Activated B cell treated with CpG ODN at 0.5 μM for 24 hours (primary cell): ENCODE results near the gene IGFLR1. TPM values are rescaled to one million over a fixed set of nuclear protein-coding genes. Genes with fewer than 3 reads are reported as not detected.

Source experiments
- ATAC-seq: fragments of 200-7000 bp; cut with Tn5 transposase; one replicate; pipeline ENCODE4 v1.10.0; 2021; ENCODE audit warnings: low read depth, mild to moderate bottlenecking, moderate library complexity
- CTCF ChIA-PET: fragments of 350-600 bp; sonication (Branson Sonifier 250); formaldehyde crosslinking; loops from one replicate; lab custom pipeline; 2021; ENCODE audit warnings: antibody characterized with exemption; lab: Charles Lee
- POLR2A ChIA-PET: fragments of 350-600 bp; sonication (Branson Sonifier 250); formaldehyde crosslinking; loops from one replicate; lab custom pipeline; 2021; ENCODE audit warnings: antibody characterized with exemption; lab: Charles Lee
- DNase-seq: peaks from one replicate; pipeline ENCODE4 v3.0.0; 2022
- H3K27ac Mint-ChIP-seq: one replicate; pipeline ENCODE4 v1.8.0; 2020; ENCODE audit warnings: mixed read lengths
- H3K27me3 Mint-ChIP-seq: one replicate; pipeline ENCODE4 v1.8.0; 2021; ENCODE audit warnings: mixed read lengths
- H3K36me3 Mint-ChIP-seq: one replicate; pipeline ENCODE4 v1.8.0; 2021; ENCODE audit warnings: low read depth, mixed read lengths
- H3K4me1 Mint-ChIP-seq: one replicate; pipeline ENCODE4 v1.8.0; 2021; ENCODE audit warnings: mixed read lengths
- H3K4me3 Mint-ChIP-seq: one replicate; pipeline ENCODE4 v1.8.0; 2020; ENCODE audit warnings: mild to moderate bottlenecking, mixed read lengths
- H3K9me3 Mint-ChIP-seq: one replicate; pipeline ENCODE4 v1.8.0; 2020; ENCODE audit warnings: mixed read lengths
- CTCF ChIP-seq: fragments of 200-600 bp; IDR thresholded peaks from one replicate; pipeline ENCODE4 v1.8.0; 2022; ENCODE audit warnings: antibody characterized with exemption, mild to moderate bottlenecking
- intact Hi-C: fragments of 100-400 bp; cut with micrococcal nuclease; formaldehyde crosslinking; loops from one replicate; pipeline ENCODE4 v1.15.1; 2024
- total RNA-seq: library from RNA; stranded (reverse); gene quantifications from 2 replicates; pipeline ENCODE4 v1.2.3, GENCODE V29; 2022

Gene IGFLR1
- total RNA-seq, 1 donor from 2014 or later = 130 TPM

DNA sequence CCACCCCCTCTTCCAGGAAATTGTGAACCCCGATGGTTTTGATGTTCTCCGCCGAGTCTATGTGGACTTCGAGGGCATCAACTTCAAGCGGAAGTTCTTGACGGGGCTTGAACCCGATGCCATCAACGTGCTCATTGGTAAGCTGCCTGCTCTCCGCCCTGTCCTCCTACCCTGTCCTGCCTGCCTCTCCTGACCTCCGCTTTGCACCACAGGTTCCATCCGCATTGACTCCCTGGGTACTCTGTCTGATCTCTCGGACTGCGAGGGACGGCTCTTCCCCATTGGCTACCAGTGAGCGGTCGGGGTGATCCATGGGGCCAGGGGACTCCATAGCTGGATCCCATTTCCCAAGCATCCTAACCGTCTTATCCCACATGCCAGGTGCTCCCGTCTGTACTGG, 11.9 kb downstream of the IGFLR1 start:
- Mint-ChIP-seq H3K4me3 (no peak overlapping the region), H3K27ac (no peak overlapping the region), H3K4me1 (peaks cover 7% of the 10 kb centered on the region), H3K9me3 (no peaks in the 10 kb centered on the region), H3K36me3 (peaks cover 84% of the 10 kb centered on the region), H3K27me3 (no peaks in the 10 kb centered on the region)
- CTCF ChIA-PET = no interaction called here
- no peak for ATAC-seq
- intact Hi-C loops = no loop called here
- DNase-seq = no peak
- no peak for TF ChIP-seq CTCF
- POLR2A ChIA-PET = interaction anchor here (1.3 to 1.5 kb wide), 2 partner anchors 10 to 14 kb away, joined by 3 to 6 read pairs; no protein-coding TSS in a partner anchor

- peaks cover 84% of the 10 kb centered on the region for H3K36me3 Mint-ChIP-seq
- no peaks in the 10 kb centered on the region for H3K9me3 Mint-ChIP-seq
- no peaks in the 10 kb centered on the region for H3K27me3 Mint-ChIP-seq
- no peak overlapping the region for H3K27ac Mint-ChIP-seq
- CTCF ChIA-PET = no interaction called here
- ATAC-seq (no peak), DNase-seq (no peak)
- peaks cover 7% of the 10 kb centered on the region for H3K4me1 Mint-ChIP-seq
- POLR2A ChIA-PET = interaction anchor here (1.3 to 1.5 kb wide), 2 partner anchors 10 to 15 kb away, joined by 3 to 6 read pairs; no protein-coding TSS in a partner anchor
- no peak overlapping the region for H3K4me3 Mint-ChIP-seq
- no peak for TF ChIP-seq CTCF
- intact Hi-C loops = no loop called here
These were observed 12.5 kb downstream of the IGFLR1 start for GRCh38 chr19:35729763-35730162.

DNA sequence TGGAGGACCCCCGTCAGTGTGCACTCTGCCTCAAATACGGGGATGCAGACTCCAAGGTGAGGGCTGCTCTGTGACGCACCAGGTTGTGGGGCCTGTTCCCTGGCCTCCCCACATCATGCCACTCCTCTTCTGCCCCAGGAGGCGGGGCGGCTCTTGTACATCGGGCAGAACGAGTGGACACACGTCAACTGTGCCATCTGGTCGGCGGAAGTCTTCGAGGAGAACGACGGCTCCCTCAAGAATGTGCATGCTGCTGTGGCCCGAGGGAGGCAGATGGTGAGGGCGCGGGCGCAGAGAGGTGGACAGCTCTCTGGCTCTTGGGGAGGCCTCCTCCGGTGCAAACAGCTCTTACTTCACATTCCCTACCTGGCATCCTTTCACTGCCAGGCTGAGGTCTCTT, 13.2 kb downstream of the IGFLR1 start:
- DNase-seq = no peak
- peaks cover 5% of the 10 kb centered on the region for H3K4me1 Mint-ChIP-seq
- H3K27ac Mint-ChIP-seq = no peak overlapping the region
- ATAC-seq = no peak
- ChIA-PET POLR2A (interaction anchor here (2.2 kb wide), 1 partner anchor 12 kb away, joined by 7 read pairs; no protein-coding TSS in a partner anchor), CTCF (no interaction called here)
- H3K27me3 Mint-ChIP-seq = no peaks in the 10 kb centered on the region
- no peaks in the 10 kb centered on the region for H3K9me3 Mint-ChIP-seq
- TF ChIP-seq CTCF = no peak
- intact Hi-C loops = no loop called here
- H3K4me3 Mint-ChIP-seq = no peak overlapping the region
- peaks cover 84% of the 10 kb centered on the region for H3K36me3 Mint-ChIP-seq

DNA sequence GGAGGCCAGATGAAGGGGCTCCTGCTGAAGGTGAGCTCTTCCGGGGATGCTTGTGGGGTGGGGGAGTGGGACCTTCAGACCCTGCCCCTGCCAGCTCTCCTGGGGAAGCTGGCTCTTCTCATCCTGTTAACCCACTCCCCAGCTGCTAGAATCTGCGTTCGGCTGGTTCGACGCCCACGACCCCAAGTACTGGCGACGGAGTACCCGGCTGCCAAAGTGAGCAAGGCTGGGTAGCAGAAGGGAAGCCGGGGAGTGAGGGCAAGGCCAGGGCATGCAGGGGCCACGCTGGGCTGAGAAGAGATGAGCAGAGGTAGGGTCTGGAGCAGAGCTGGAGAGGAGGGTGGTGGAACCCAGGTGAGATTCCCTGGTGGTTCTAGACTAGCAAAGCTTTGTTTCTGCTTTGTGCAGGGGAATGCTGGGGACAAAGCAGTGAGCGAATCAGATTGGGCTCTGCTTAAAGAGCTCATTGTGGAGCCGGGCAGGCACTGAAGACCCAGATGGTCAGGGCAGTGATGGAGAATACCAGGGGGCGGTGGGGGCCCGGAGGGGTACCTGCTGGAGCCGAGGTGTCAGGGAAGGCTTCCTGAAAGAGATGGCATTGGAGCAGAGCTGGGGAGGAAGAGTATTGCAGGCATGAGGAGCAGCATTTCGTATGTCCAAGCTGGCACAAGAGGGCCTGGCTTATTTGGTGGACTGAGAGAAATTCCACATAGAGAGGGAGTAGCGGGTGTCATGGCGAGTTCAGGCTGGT, 14.1 kb downstream of the IGFLR1 start:
- H3K4me1 Mint-ChIP-seq = no peaks in the 10 kb centered on the region
- POLR2A ChIA-PET = interaction anchor here (0.6 to 2.5 kb wide), 5 partner anchors 10 to 185 kb away, joined by 3 to 8 read pairs (median 6); partner anchors contain the start of genes IGFLR1 and KMT2B

More for the DNA sequence above, 14.1 kb downstream of the IGFLR1 start:
- intact Hi-C loops = no loop called here
- Mint-ChIP-seq H3K4me3 (no peak overlapping the region), H3K27ac (no peak overlapping the region), H3K36me3 (peaks cover 83% of the 10 kb centered on the region), H3K27me3 (no peaks in the 10 kb centered on the region), H3K9me3 (no peaks in the 10 kb centered on the region)
- ATAC-seq = no peak
- no peak for TF ChIP-seq CTCF
- no peak for DNase-seq
- CTCF ChIA-PET = no interaction called here
